ENCODE results near the gene PRDM15. TPM values are rescaled to one million over a fixed set of nuclear protein-coding genes. Genes with fewer than 3 reads are reported as not detected.
A peak's percentile ranks its signal among the peaks of the same experiment; 100 is the strongest.

PRDM15 gene
- total and polyA plus RNA-seq, 2 donors (not counting 3 experiments of a cell fraction or from before 2014, with no cell fraction given), result 11.8 to 12.9 TPM

DNA sequence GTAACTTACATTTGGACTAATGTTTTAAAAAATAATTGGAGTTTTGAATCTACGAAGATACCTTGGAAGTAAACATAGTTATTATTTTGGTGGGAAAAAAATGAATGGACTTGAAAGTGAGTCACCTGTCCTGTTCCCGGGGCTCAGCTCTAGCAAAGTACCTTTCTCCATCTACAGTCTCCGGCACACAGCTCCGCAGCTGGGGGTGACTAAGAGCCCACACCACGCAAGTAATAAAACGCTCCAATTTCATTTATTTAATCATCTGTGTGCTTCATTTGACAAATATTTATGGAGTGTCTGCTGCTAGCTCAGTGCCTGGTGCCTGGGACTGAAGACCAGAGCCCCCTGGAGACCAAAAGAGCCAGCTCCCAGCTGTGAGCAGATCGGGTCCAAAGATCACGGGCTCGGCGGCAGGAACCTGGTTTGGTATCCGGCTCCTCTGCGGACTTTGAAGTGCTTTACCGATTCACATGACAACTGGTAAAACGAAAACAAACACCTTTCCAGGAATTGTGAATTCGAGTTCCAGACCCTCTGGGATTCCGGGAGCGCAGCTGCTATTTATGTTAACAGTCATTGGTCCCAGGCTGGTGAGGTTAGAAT is 110.6 kb downstream of the PRDM15 start:
- TF ChIP-seq JUN (IDR thresholded peaks at IDR 0.05; ENCODE audit: borderline replicate concordance, insufficient read depth, insufficient read length, low read depth), result no peak
- TF ChIP-seq MAX (IDR thresholded peaks at IDR 0.05; ENCODE audit: insufficient read depth, insufficient read length), result no peak
- no peak for TF ChIP-seq POLR2AphosphoS5 (IDR thresholded peaks at IDR 0.05; ENCODE audit: insufficient read depth, low read depth, low read length)
- TF ChIP-seq CTCF (IDR thresholded peaks at IDR 0.05; ENCODE audit: extremely low read depth in 1 of 2, insufficient read depth in 1 of 2, low read depth in 1 of 2, low read length in 2 of 2), result peak in 1 of 2 donors; percentile 19
- peak; percentile 23 for TF ChIP-seq EZH2 (IDR thresholded peaks at IDR 0.05; ENCODE audit: borderline replicate concordance, low read depth, low read length, severe bottlenecking)
- no peaks in the 10 kb centered on the region for H3K9me1 ChIP-seq (replicated peaks; ENCODE audit: control insufficient read depth, extremely low read depth, insufficient read depth, low read length)
- no peak overlapping the region for H3K9ac ChIP-seq (replicated peaks; ENCODE audit: extremely low read depth, insufficient read depth, low read length)
- H2AFZ ChIP-seq (ENCODE audit: low read depth, low read length), result no peak overlapping the region
- no peaks in the 10 kb centered on the region for H3K79me2 ChIP-seq (ENCODE audit: control insufficient read depth, insufficient read depth, low read length)
- CTCF ChIA-PET, result interaction anchor here (0.9 to 2.1 kb wide), 7 partner anchors 8 to 485 kb away, joined by 3 to 15 read pairs (median 7); no protein-coding TSS in a partner anchor
- H3K4me1 ChIP-seq (ENCODE audit: control insufficient read depth, extremely low read depth, insufficient read depth, low read length), result no peaks in the 10 kb centered on the region
- H3K9me3 ChIP-seq (replicated peaks; ENCODE audit: control insufficient read depth, insufficient read depth, low read length), result no peaks in the 10 kb centered on the region
- POLR2A ChIA-PET, result interaction anchor here (0.7 kb wide), 1 partner anchor 161 kb away, joined by 3 read pairs; no protein-coding TSS in a partner anchor
- dilution Hi-C loops (cut with MboI; ENCODE audit: extremely low pct_ligation_motif_present, low sequenced_read_pairs) (no loop called here), intact Hi-C loops (cut with micrococcal nuclease) (no loop called here)
- H3K36me3 ChIP-seq (ENCODE audit: control insufficient read depth in 2 of 2, extremely low read depth in 1 of 2, insufficient read depth in 2 of 2, low read length in 2 of 2), result no peaks in the 10 kb centered on the region
- no peaks in the 10 kb centered on the region for H4K20me1 ChIP-seq (replicated peaks; ENCODE audit: control insufficient read depth, extremely low read depth, insufficient read depth, low read length)
- H3K4me2 ChIP-seq (ENCODE audit: insufficient read depth, low read length), result peak overlapping the region; percentile 55
- peak; percentile 47 for FAIRE-seq
- no TSS peak for BruUV-seq (replicated peaks)
- DNase-seq (ENCODE audit: low read depth, low spot score), result peak; percentile 26
- H3K27ac ChIP-seq (ENCODE audit: insufficient read depth, low read depth, low read length), result no peak overlapping the region
- H3K4me3 ChIP-seq (replicated peaks in 1 of 3; ENCODE audit: insufficient read depth in 1 of 3, low read depth in 1 of 3, low read length in 3 of 3), result no peak overlapping the region
- peaks cover 76 to 92% of the 10 kb centered on the region in 2 experiments for H3K27me3 ChIP-seq (ENCODE audit: control insufficient read depth in 2 of 2, insufficient read depth in 2 of 2, low read length in 2 of 2)
